ENCODE measurements around the gene GTSE1. TPM values are rescaled to one million over a fixed set of nuclear protein-coding genes. Genes with fewer than 3 reads are reported as not detected.
"Not testable (repeated sequence)": the region's sequence is repeated elsewhere in the genome, so short reads cannot be mapped to it uniquely, and the experiment has no call there.

Gene GTSE1
- total RNA-seq, result 1 to 10 TPM; 2.2 to 7.9 TPM
- long read RNA-seq, partial matches to known transcripts, result 3 of 6 reads
- long read RNA-seq, other reads (novel, unspliced or antisense), result 3 of 6 reads

DNA sequence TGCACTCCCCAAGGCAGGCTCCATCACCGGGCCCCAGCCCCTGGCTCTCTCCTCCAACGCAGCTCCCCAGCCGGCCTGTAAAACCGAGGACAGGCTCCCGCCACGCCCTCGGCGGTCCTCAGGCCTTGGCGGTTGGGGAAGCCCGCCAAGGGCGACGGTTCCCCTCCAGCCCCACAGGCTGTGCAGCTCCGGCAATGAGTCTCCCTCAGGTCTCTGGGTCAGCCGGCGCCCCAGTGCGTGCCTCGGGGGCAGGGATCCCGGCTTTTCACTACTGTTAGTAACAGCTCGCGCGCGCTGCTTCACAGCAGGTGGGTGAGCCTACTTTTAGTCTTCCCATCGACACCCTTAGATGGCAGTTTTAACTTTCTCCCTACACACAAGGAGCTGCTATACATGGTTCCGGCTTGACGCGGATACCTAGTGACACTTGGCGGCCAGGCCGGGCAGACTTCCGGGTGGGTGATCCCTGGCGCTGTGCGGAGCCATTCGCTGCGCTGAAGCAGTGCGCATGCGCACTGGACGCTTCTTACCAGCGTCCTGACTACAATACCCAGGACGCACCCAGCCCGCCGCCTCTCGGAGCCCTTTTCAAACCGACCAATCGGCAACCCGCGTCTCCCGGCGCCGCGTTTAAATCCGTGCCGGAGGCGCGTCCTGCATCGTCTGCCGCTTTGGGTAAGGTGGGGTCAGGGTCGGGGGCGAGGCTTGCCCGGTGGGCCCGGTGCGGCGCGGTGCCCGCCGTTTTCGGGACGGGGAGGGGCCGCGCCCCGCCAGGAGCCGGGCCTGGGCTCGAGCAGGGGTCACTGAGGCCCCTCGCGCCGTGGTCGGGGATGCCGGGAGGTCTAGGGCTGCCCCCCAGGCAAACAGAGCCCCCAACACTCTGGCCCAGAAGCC is at the start of gene GTSE1:
TSS of gene GTSE1 (plus strand) at position 614 of the 894 bp plus-strand sequence. CDS start 531 bp downstream, outside the sequence.
- intact Hi-C loops (cut with DNase I, micrococcal nuclease), result no loop called here

DNA sequence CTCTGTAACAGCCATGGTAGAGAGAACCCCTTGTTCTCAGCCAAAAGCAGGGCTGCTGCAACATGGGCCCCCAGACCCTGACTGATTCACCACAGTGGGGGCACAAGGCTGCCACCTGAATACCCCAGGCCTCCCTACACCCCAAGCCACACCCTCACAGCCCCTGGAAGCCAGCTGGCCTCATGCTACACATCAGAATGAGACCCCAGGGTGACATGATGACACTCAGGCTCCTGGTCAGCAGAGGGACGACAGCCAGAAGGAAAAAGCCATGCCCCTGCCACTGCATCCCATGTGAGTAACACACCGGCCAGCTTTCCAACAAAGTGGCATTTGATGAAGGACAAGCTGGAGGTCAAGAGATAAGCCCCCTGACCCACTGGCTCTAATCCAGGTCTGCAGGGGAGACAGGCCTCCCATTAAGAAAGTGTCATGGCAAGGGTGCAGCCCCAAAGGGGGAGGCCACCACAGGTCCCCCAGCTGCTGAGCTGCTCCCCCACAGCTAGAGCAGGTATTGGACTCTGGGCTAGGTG is 49.2 kb upstream of the GTSE1 start:
- intact Hi-C loops (cut with DNase I, micrococcal nuclease), result no loop called here
- DNase-seq (no peak), ATAC-seq (no peak)

More for the DNA sequence above, at the start of gene GTSE1:
- peak; percentile 92 for ATAC-seq
- DNase-seq, result peak; percentile 98 to 99

DNA sequence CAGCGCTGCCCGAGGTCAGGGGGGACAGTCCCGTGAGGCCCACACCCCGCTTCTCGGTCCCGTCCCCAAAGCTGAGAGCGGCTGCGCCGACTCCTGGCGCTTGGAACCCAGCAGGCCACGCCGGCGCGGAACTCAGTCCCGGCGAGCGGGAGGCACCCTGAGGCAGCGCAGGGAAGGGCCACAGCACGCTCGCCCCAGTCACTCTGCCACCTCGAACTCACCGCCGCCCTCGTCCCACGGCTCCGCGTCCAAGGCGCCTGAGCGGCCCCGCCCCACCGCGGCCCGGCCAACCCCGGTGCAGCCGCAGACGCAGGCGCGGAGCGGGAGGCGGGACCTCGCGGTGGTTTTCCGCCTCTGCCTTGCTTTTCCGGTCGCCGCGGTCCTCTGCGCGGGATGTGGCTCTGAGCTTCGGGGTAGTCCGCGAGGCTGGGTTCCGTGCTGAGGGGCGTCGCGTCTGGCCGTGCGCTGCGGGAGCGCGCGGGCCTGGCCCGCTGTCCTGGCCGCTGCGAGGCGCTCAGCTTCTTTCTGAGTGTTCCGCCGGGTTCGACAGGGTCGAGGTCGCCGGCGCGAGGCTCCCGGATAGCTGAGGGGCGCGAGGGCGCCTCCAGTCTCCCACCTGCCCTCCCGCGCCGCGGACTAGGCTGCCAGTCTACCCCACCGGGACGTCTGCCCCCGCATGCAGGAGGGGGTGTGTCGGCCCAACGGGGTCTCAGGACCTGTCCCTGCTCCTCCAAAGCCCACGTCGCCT is 46.5 kb upstream of the GTSE1 start, which contains the start of gene CDPF1:
TSS of gene CDPF1 (minus strand) at position 259 of the 748 bp plus-strand sequence. CDS start 2,009 bp downstream, outside the sequence.
- DNase-seq, result peak; percentile 91 to 96
- intact Hi-C loops (cut with DNase I, micrococcal nuclease), result no loop called here
- ATAC-seq, result peak; percentile 94

DNA sequence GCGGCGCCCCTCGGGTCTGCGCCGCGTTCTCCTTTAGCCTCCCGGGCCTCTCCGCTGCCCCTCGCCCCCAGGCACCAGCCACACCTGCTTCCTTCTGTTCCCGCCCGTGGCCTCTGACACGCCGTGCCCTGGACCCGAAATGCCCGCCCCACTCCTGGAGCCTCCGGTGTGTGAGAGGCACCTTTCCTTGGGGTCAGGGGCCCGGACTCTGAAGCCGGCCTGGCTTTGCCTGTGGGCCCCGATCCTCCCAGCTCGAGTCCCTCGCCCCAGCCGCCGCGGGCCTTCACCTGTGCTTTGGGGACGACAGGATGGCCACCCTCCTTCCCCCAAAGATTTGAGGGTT is 45.9 kb upstream of the GTSE1 start:
- DNase-seq (peak in 1 of 2 donors; percentile 52), ATAC-seq (peak; percentile 49)
- intact Hi-C loops (cut with DNase I, micrococcal nuclease), result no loop called here

GRCh38 chr22:46251266-46251665 is 45.4 kb upstream of the GTSE1 start:
- intact Hi-C loops (cut with DNase I, micrococcal nuclease), result no loop called here
- ATAC-seq (no peak), DNase-seq (no peak)

GRCh38 chr22:46251816-46252380 is 44.8 kb upstream of the GTSE1 start:
- ATAC-seq (no peak), DNase-seq (no peak)
- intact Hi-C loops (cut with DNase I, micrococcal nuclease), result no loop called here

GRCh38 chr22:46256358-46256958 is 40.2 kb upstream of the GTSE1 start:
- intact Hi-C loops (cut with DNase I, micrococcal nuclease), result no loop called here
- DNase-seq, result no peak
- ATAC-seq, result no peak

- intact Hi-C loops (cut with DNase I, micrococcal nuclease), result no loop called here
- ATAC-seq, result no peak
- DNase-seq, result no peak
Observed at GRCh38 chr22:46259374-46259773, 37.3 kb upstream of the GTSE1 start.

DNA sequence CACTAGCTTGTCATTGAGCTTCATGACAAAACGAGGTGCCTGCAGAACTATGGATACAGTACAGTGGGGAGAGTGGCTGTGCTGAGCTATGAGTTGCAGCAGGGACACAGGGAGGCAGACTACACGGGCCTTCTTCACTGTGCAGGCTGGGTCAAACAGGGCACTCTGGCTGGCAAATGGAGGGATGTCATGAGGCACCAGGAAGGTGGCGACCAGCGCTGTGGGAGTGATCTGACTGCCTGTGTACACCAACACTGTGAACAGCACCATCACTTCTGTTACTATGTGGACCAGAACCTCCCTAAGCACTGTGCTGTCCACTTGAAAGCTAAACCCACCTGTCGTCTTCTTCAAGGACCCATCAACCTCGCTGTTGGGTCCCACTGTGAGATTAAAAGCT is 36.6 kb upstream of the GTSE1 start:
- intact Hi-C loops (cut with DNase I, micrococcal nuclease), result no loop called here
- DNase-seq (no peak), ATAC-seq (no peak)

GRCh38 chr22:46262449-46263215 is 34.0 kb upstream of the GTSE1 start:
- intact Hi-C loops (cut with DNase I, micrococcal nuclease), result no loop called here
- no peak for ATAC-seq
- peak; percentile 46 to 67 for DNase-seq

DNA sequence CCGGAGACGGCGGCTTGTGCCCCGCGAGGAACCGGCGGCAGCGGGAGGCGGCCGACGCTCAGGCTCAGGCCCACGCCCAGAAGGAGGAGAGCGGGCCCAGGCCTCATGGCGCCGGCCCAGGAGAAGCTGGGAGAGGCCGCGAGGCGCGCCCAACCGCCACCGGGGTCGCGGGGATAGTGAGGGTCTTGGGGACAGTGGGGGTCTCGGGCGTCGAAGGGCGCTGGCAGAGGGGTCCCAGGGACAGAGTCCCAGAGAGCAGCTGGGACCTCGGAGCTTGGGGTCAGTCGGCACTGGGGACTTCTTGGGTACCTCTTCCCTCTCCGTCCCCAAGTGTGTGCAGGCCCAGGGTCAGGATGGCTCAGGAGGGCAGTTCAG is 33.5 kb upstream of the GTSE1 start, which contains the start of gene PKDREJ:
TSS of gene PKDREJ (minus strand) at position 128 of the 375 bp plus-strand sequence. CDS start at position 107, 21 bp downstream.
- no peak for DNase-seq
- no peak for ATAC-seq
- intact Hi-C loops (cut with DNase I, micrococcal nuclease), result no loop called here

GRCh38 chr22:46264520-46264919 is 32.1 kb upstream of the GTSE1 start:
- intact Hi-C loops (cut with DNase I, micrococcal nuclease), result not testable (repeated sequence)
- ATAC-seq (peak; percentile 53), DNase-seq (peak; percentile 66 to 69)

DNA sequence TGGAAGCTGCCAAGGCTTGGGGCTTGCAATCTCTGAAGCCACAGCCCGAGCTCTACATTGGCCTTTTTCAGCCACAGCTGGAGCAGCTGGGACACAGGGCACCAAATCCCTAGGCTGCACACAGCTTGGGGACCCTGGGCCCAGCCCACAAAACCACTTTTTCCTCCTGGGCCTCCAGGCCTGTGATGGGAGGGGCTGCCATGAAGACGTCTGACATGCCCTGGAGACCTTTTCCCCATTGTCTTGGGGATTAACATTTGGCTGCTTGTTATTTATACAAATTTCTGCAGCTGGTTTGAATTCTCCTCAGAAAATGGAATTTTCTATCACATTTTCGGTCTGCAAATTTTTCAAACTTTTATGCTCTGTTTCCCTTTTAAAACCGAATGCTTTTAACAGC is 31.0 kb upstream of the GTSE1 start:
- intact Hi-C loops (cut with DNase I, micrococcal nuclease); DNase-seq: not testable (repeated sequence)

DNA sequence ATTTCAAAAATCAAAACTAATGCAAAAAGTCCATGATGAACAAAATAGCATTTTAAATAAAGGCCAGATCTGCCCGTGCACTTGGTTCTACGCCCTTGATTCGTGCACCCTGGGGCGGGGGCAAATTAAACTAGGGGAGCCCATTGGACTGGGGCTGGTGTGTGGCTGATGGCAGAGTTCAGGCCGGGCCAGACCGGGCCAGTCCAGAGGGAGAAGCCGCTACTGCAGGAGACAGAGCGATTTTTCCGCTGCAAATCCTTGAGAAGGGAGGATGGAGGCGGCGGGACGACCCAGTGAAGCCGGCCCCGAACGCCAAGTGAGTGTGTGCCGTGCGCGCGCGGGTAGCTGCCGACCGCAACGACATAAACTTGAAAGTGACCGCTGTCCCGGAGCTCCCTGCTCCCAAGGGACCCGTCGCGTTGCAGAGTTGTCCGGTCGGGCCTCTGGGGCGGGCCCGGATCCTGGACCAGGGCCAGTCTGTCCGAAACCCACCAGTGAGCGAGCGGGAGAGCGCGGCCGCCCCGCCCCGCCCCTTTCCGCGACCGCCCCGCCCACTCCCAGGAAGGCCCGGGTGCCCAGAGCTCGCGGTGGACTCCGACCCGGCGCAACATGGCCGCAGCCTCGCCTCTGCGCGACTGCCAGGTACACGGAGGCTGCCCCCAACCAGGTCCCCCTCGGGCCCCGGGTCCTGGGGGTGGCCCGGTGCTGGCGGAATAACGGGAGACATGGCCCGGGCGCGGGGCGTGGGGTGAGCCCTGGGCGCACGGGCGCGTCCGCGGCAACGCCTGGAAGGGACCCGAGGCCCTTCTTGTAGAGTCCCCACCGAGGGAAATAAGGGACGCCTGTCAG is 29.0 kb upstream of the GTSE1 start, which contains the start of gene TTC38:
TSS of gene TTC38 (plus strand) at position 578 of the 849 bp plus-strand sequence. CDS start at position 610, 32 bp downstream.
- DNase-seq, result peak; percentile 92 to 93
- intact Hi-C loops (cut with DNase I, micrococcal nuclease), result no loop called here
- peak; percentile 86 for ATAC-seq

More for the DNA sequence above, 31.0 kb upstream of the GTSE1 start:
- not testable (repeated sequence) for ATAC-seq

- intact Hi-C loops (cut with DNase I, micrococcal nuclease), result no loop called here
- DNase-seq (no peak), ATAC-seq (no peak)
Observed at GRCh38 chr22:46269564-46269963, 27.1 kb upstream of the GTSE1 start.

- intact Hi-C loops (cut with DNase I, micrococcal nuclease), result no loop called here
- DNase-seq, result no peak
- no peak for ATAC-seq
Observed at GRCh38 chr22:46272196-46272595, 24.5 kb upstream of the GTSE1 start.

Measured in left colon (tissue), 2 donors.